B cell (primary cell): ENCODE results near the gene FNDC3A.

Experiments
- CTCF ChIP-seq: fragments of 200-600 bp; IDR thresholded peaks from one replicate; pipeline ENCODE4 v1.8.0; 2022; ENCODE audit warnings: antibody characterized with exemption, mild to moderate bottlenecking
- EZH2 ChIP-seq: IDR thresholded peaks from 2 replicates; pipeline ENCODE4 v1.6.1; 2012; ENCODE audit warnings: borderline replicate concordance, low read depth, mild to moderate bottlenecking, moderate library complexity, low read length; ENCODE audit not compliant: insufficient read depth, poor library complexity, severe bottlenecking

GRCh38 chr13:48998641-48999292, 23.1 kb downstream of the FNDC3A start:
- no peak for TF ChIP-seq CTCF
- no peak for TF ChIP-seq EZH2
